MM.1S (cell line): ENCODE results near the gene RPUSD4.

Experiments
- DNase-seq: peaks from one replicate; pipeline ENCODE4 v3.0.0-alpha.2; 2015
- H2AFZ ChIP-seq: fragments of 300-600 bp; sonication (generic); 2 replicates; pipeline ENCODE4 v1.6.0; 2016; ENCODE audit warnings: antibody characterized with exemption, low read length
- H3F3A ChIP-seq: fragments of 300-600 bp; sonication (generic); 2 replicates; pipeline ENCODE4 v1.6.1; 2016; ENCODE audit warnings: mild to moderate bottlenecking, antibody characterized with exemption, low read length, moderate library complexity, mixed read lengths; ENCODE audit not compliant: insufficient read depth
- H3K27ac ChIP-seq: fragments of 300-600 bp; sonication (generic); 2 replicates; pipeline ENCODE4 v1.5.1; 2016; ENCODE audit warnings: mild to moderate bottlenecking, low read length
- H3K27me3 ChIP-seq: fragments of 300-600 bp; sonication (generic); replicated peaks from 2 replicates; pipeline ENCODE4 v1.6.0; 2016; ENCODE audit warnings: low read length; ENCODE audit not compliant: insufficient read depth
- H3K36me3 ChIP-seq: fragments of 300-600 bp; sonication (generic); replicated peaks from 2 replicates; pipeline ENCODE4 v1.6.1; 2016; ENCODE audit warnings: mild to moderate bottlenecking, low read length, mixed read lengths; ENCODE audit not compliant: insufficient read depth
- H3K4me1 ChIP-seq: fragments of 300-600 bp; sonication (generic); 2 replicates; pipeline ENCODE4 v1.6.1; 2016; ENCODE audit warnings: low read length, mixed read lengths
- H3K4me2 ChIP-seq: fragments of 300-600 bp; sonication (generic); 2 replicates; pipeline ENCODE4 v1.6.0; 2016; ENCODE audit warnings: low read depth, low read length
- H3K4me3 ChIP-seq: fragments of 300-600 bp; sonication (generic); 2 replicates; pipeline ENCODE4 v1.5.1; 2016; ENCODE audit warnings: low read length, mixed read lengths
- H3K79me2 ChIP-seq: fragments of 300-600 bp; sonication (generic); 2 replicates; pipeline ENCODE4 v1.6.1; 2016; ENCODE audit warnings: mixed run types, low read length, mixed read lengths
- H3K9ac ChIP-seq: fragments of 300-600 bp; sonication (generic); 2 replicates; pipeline ENCODE4 v1.6.1; 2016; ENCODE audit warnings: low read length, mixed read lengths
- H3K9me2 ChIP-seq: fragments of 300-600 bp; sonication (generic); replicated peaks from 2 replicates; pipeline ENCODE4 v1.6.1; 2016; ENCODE audit warnings: mild to moderate bottlenecking, low read length, mixed read lengths; ENCODE audit not compliant: insufficient read depth
- H3K9me3 ChIP-seq: fragments of 300-600 bp; sonication (generic); replicated peaks from 2 replicates; pipeline ENCODE4 v1.6.1; 2016; ENCODE audit warnings: mild to moderate bottlenecking, low read length, mixed read lengths; ENCODE audit not compliant: insufficient read depth
- H4K20me1 ChIP-seq: fragments of 300-600 bp; sonication (generic); 2 replicates; pipeline ENCODE4 v1.6.1; 2016; ENCODE audit warnings: mild to moderate bottlenecking, low read length, moderate library complexity, mixed read lengths; ENCODE audit not compliant: insufficient read depth
- CTCF ChIP-seq: fragments of 300-600 bp; sonication (generic); IDR thresholded peaks from 2 replicates; pipeline ENCODE4 v1.5.1; 2016; ENCODE audit warnings: antibody characterized with exemption, low read length, mixed read lengths
- EZH2 ChIP-seq: fragments of 300-600 bp; sonication (generic); optimal IDR thresholded peaks from 2 replicates; pipeline ENCODE3; 2017; ENCODE audit warnings: low read depth, mild to moderate bottlenecking, antibody characterized with exemption, low read length, mixed read lengths
- EZH2phosphoT487 ChIP-seq: fragments of 300-600 bp; sonication (generic); IDR thresholded peaks from 2 replicates; pipeline ENCODE4 v1.6.1; 2018; ENCODE audit warnings: antibody characterized with exemption, low read length

Gene RPUSD4

GRCh38 chr11:126225295-126225665 is 13.8 kb upstream of the RPUSD4 start:
- Histone ChIP-seq H3K9me2 (no peaks in the 10 kb centered on the region), H3K4me1 (no peaks in the 10 kb centered on the region), H3K79me2 (peaks cover 49% of the 10 kb centered on the region)

GRCh38 chr11:126224647-126225294 is 13.3 kb upstream of the RPUSD4 start:
- no peak overlapping the region for H3K27ac ChIP-seq

More at GRCh38 chr11:126225295-126225665, 13.8 kb upstream of the RPUSD4 start:
- Histone ChIP-seq H3K9ac (no peak overlapping the region), H3K9me3 (no peaks in the 10 kb centered on the region), H3K4me2 (no peak overlapping the region), H3K4me3 (no peak overlapping the region), H3K27me3 (no peaks in the 10 kb centered on the region), H3K27ac (no peak overlapping the region), H3F3A (no peaks in the 10 kb centered on the region), H3K36me3 (no peaks in the 10 kb centered on the region), H2AFZ (no peak overlapping the region), H4K20me1 (no peaks in the 10 kb centered on the region)
- DNase-seq = no peak
- TF ChIP-seq CTCF (no peak), EZH2phosphoT487 (no peak), EZH2 (no peak)

GRCh38 chr11:126219547-126219946 is 8.1 kb upstream of the RPUSD4 start:
- TF ChIP-seq EZH2phosphoT487 (no peak), EZH2 (no peak), CTCF (no peak)
- H3K4me3 ChIP-seq = no peak overlapping the region
- H3F3A ChIP-seq = no peaks in the 10 kb centered on the region
- peaks cover 4% of the 10 kb centered on the region for H3K4me1 ChIP-seq
- no peaks in the 10 kb centered on the region for H3K9me2 ChIP-seq
- H3K36me3 ChIP-seq = no peaks in the 10 kb centered on the region
- H3K4me2 ChIP-seq = no peak overlapping the region
- H3K9me3 ChIP-seq = no peaks in the 10 kb centered on the region
- DNase-seq = no peak
- no peak overlapping the region for H3K9ac ChIP-seq
- H4K20me1 ChIP-seq = no peaks in the 10 kb centered on the region
- H3K27ac ChIP-seq = no peak overlapping the region
- H2AFZ ChIP-seq = no peak overlapping the region
- H3K79me2 ChIP-seq = peaks cover 89% of the 10 kb centered on the region
- no peaks in the 10 kb centered on the region for H3K27me3 ChIP-seq

More at GRCh38 chr11:126224647-126225294, 13.3 kb upstream of the RPUSD4 start:
- TF ChIP-seq EZH2 (no peak), EZH2phosphoT487 (no peak), CTCF (no peak)
- Histone ChIP-seq H3K79me2 (peaks cover 54% of the 10 kb centered on the region), H3K4me3 (no peak overlapping the region), H4K20me1 (no peaks in the 10 kb centered on the region), H3K9me2 (no peaks in the 10 kb centered on the region), H3K27me3 (no peaks in the 10 kb centered on the region), H3K9ac (no peak overlapping the region), H3K4me2 (no peak overlapping the region), H2AFZ (no peak overlapping the region), H3F3A (no peaks in the 10 kb centered on the region), H3K9me3 (no peaks in the 10 kb centered on the region), H3K4me1 (peaks cover 4% of the 10 kb centered on the region), H3K36me3 (no peaks in the 10 kb centered on the region)
- DNase-seq = no peak
